D341Med (cell line): Measurements from ENCODE around the gene RAB44.

Experiments used
- DNase-seq: peaks from one replicate; pipeline ENCODE4 v3.0.0; 2012; ENCODE audit warnings: low spot score

RAB44 gene

GRCh38 chr6:36752187-36752885 lies 54.7 kb downstream of the RAB44 start:
- no peak for DNase-seq

GRCh38 chr6:36752886-36753506 lies 55.4 kb downstream of the RAB44 start:
- no peak for DNase-seq

GRCh38 chr6:36753671-36754405 lies 56.2 kb downstream of the RAB44 start:
- DNase-seq = no peak

- DNase-seq = no peak
Observed at GRCh38 chr6:36754582-36755434, 57.2 kb downstream of the RAB44 start.

GRCh38 chr6:36755435-36756348 lies 58.1 kb downstream of the RAB44 start:
- DNase-seq = no peak

- DNase-seq = no peak
Observed at GRCh38 chr6:36756786-36757185, 59.2 kb downstream of the RAB44 start.

- no peak for DNase-seq
Observed at GRCh38 chr6:36757206-36757605, 59.6 kb downstream of the RAB44 start.

- no peak for DNase-seq
Observed at GRCh38 chr6:36757943-36758508, 60.4 kb downstream of the RAB44 start.

GRCh38 chr6:36758516-36759147 lies 61.0 kb downstream of the RAB44 start:
- no peak for DNase-seq

GRCh38 chr6:36759148-36759759 lies 61.6 kb downstream of the RAB44 start:
- peak; percentile 92 for DNase-seq

GRCh38 chr6:36760685-36761435 lies 63.2 kb downstream of the RAB44 start:
- DNase-seq = no peak

GRCh38 chr6:36762123-36762522 lies 64.5 kb downstream of the RAB44 start:
- DNase-seq = no peak

- DNase-seq = no peak
Observed at GRCh38 chr6:36765190-36765589, 67.6 kb downstream of the RAB44 start.

- peak; percentile 90 for DNase-seq
Observed at GRCh38 chr6:36765594-36766398, 68.2 kb downstream of the RAB44 start.

- no peak for DNase-seq
Observed at GRCh38 chr6:36766399-36766945, 68.8 kb downstream of the RAB44 start.

- no peak for DNase-seq
Observed at GRCh38 chr6:36769183-36769675, 71.6 kb downstream of the RAB44 start.

- no peak for DNase-seq
Observed at GRCh38 chr6:36769676-36770499, 72.3 kb downstream of the RAB44 start.
